HG03066 (cell line): ENCODE results near the gene MYOF.
"Not testable (repeated sequence)": the region's sequence is repeated elsewhere in the genome, so short reads cannot be mapped to it uniquely, and the experiment has no call there.

Source experiments
- ATAC-seq: cut with Tn5 transposase; IDR thresholded peaks from one replicate; pipeline ENCODE4 v1.9.1; 2021; ENCODE audit warnings: low read depth; ENCODE audit not compliant: unreplicated experiment

Gene MYOF

GRCh38 chr10:93305122-93305521 is 177.0 kb downstream of the MYOF start:
- no peak for ATAC-seq

GRCh38 chr10:93300981-93301380 is 181.2 kb downstream of the MYOF start:
- no peak for ATAC-seq

- ATAC-seq = no peak
These were observed 181.7 kb downstream of the MYOF start for GRCh38 chr10:93300288-93300917.

GRCh38 chr10:93299606-93300287 is 182.4 kb downstream of the MYOF start:
- ATAC-seq = no peak

- ATAC-seq = no peak
These were observed 182.9 kb downstream of the MYOF start for GRCh38 chr10:93299195-93299594.

- ATAC-seq = no peak
These were observed 186.0 kb downstream of the MYOF start for GRCh38 chr10:93296151-93296550.

GRCh38 chr10:93293999-93294398 is 188.1 kb downstream of the MYOF start:
- no peak for ATAC-seq

GRCh38 chr10:93290661-93291354 is 191.3 kb downstream of the MYOF start:
- ATAC-seq = no peak

- ATAC-seq = no peak
These were observed 193.2 kb downstream of the MYOF start for GRCh38 chr10:93288679-93289634.

GRCh38 chr10:93287775-93288174 is 194.4 kb downstream of the MYOF start:
- ATAC-seq = no peak

GRCh38 chr10:93284246-93284645 is 197.9 kb downstream of the MYOF start:
- ATAC-seq = not testable (repeated sequence)

GRCh38 chr10:93281367-93281720 is 200.8 kb downstream of the MYOF start:
- no peak for ATAC-seq

- ATAC-seq = no peak
These were observed 201.3 kb downstream of the MYOF start for GRCh38 chr10:93280699-93281366.

GRCh38 chr10:93280121-93280698 is 201.9 kb downstream of the MYOF start:
- no peak for ATAC-seq

GRCh38 chr10:93277360-93277759 is 204.8 kb downstream of the MYOF start:
- ATAC-seq = no peak

GRCh38 chr10:93274419-93274818 is 207.7 kb downstream of the MYOF start:
- no peak for ATAC-seq

GRCh38 chr10:93272884-93273675 is 209.1 kb downstream of the MYOF start:
- ATAC-seq = no peak

GRCh38 chr10:93271347-93271746 is 210.8 kb downstream of the MYOF start:
- no peak for ATAC-seq

GRCh38 chr10:93269281-93269680 is 212.9 kb downstream of the MYOF start:
- no peak for ATAC-seq
